Activated CD4-positive, CD25-positive, alpha-beta regulatory T cell (primary cell): ENCODE data around the gene PDCD7.
A peak's percentile ranks its signal among the peaks of the same experiment; 100 is the strongest.
"Not testable (repeated sequence)": the region's sequence is repeated elsewhere in the genome, so short reads cannot be mapped to it uniquely, and the experiment has no call there.

Source experiments
- DNase-seq, 4 experiments: peaks; one replicate each; lab custom pipeline; 2025; lab: John Stamatoyannopoulos, UW

The PDCD7 gene, protein sequence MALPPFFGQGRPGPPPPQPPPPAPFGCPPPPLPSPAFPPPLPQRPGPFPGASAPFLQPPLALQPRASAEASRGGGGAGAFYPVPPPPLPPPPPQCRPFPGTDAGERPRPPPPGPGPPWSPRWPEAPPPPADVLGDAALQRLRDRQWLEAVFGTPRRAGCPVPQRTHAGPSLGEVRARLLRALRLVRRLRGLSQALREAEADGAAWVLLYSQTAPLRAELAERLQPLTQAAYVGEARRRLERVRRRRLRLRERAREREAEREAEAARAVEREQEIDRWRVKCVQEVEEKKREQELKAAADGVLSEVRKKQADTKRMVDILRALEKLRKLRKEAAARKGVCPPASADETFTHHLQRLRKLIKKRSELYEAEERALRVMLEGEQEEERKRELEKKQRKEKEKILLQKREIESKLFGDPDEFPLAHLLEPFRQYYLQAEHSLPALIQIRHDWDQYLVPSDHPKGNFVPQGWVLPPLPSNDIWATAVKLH

DNA sequence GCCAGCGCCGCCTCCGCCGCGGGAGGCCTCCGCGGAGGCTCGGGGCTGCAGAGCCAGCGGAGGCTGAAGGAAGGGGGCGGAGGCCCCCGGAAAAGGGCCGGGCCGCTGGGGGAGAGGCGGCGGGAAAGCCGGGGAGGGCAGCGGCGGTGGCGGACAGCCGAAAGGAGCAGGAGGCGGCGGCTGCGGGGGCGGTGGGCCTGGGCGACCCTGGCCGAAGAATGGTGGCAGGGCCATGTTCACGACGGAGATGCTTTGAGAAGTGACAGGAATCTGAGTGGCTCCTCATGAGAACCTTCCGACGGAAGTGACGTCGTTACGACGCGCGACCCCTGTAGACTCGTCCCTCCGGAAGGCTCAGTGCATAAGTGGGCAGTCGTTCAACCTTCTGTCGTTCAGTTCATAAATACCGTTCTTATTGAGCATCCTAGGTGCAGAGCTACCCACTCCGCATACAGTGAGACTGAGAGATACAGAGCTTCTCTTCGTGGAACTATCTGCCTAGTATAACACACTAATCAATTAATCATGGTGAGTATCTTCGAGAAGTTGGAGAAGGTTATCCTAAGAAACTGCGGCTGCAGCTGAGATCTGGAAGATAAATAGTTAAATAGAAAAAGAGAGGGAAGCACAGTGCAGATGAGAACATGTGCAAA lies at the start of gene PDCD7:
Gene PDCD7, minus strand, starts transcription at position 261 of the 653 bp plus-strand sequence. Its CDS starts 27 bp downstream, at position 234.
- DNase-seq, result peak; percentile 51 to 69 (median 68)

DNA sequence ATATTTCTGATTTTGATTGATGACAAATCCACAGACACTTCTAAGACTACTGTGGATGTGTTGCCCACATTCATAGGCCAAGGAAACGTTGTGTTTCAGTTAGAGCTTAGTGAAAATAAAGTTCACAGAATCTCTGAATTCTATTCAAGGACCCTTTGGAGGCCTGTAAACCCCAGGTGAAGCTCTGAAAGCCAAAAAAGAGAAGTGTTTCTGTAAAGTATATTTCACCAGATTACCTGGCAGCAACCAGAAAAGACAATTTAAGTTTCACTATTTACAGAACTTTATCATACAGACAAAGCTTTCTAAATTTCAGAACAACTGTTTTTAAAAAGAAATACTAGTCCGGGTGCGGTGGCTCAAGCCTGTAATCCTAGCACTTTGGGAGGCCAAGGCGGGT lies 48.9 kb upstream of the PDCD7 start:
- no peak for DNase-seq

DNA sequence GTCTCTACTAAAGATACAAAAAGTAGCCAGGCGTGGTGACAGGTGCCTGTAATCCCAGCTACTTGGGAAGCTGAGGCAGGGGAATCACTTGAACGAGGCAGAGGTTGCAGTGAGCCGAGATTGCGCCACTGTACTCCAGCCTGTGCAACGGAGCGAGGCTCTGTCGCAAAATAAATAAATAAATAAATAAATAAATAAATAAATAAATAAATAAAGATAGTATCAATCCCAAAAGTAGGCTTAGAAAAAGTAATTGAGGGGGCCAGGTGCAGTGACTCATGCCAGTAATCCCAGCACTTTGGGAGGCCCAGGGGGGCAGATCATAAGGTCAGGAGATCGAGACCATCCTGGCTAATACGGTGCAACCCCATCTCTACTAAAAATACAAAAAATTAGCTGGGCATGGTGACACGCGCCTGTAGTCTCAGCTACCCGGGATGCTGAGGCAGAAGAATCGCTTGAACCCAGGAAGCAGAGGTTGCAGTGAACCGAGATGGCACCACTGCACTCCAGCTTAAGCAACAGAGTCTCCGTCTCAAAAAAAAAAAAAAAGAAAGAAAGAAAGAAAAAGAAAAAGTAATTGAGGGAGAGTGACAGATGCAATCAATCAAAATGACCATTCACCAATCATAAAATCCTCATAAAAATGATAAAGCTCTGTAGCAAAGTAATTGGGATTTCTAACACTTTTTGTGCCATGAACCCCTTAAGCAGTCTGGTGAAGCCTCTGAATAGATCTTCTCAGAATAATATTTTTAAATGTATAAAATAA lies 48.2 kb upstream of the PDCD7 start:
- not testable (repeated sequence) for DNase-seq

DNA sequence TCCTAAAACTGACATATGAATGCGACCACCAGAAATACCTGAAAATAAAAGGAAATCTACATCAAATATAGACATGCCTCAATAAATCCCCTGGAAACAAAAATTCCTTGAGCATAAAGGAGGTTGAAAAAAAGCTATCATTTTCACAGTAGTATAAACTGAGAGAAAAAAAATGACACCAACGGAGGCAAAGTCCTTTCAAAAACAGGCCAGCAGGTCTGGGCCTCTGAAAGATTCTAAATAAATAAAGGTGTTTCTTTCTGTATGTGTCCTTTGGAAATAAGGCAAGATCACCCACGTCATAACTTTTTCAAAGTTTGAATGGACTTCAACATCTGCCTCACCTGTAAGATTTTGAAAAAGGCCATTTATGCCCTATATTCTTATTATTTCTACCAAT lies 46.6 kb upstream of the PDCD7 start:
- DNase-seq, result no peak

DNA sequence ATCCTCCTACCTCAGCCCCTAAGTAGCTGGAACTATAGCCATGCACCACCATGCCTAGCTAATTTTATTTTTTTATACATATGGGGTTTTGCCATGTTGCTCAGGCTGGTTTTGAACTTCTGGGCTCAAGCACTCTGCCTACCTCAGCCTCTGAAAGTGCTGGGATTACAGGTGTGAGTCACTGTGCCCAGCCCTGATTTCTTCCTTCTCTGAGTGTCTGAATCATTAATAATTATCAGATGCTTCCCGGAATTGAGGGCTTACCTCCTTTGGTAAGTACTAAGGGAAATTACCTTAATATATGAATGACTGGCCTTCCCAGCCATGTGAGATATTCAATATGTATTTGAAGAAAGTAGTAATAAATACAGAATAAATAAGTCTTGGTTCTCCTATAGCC lies 44.3 kb upstream of the PDCD7 start:
- DNase-seq, result no peak

DNA sequence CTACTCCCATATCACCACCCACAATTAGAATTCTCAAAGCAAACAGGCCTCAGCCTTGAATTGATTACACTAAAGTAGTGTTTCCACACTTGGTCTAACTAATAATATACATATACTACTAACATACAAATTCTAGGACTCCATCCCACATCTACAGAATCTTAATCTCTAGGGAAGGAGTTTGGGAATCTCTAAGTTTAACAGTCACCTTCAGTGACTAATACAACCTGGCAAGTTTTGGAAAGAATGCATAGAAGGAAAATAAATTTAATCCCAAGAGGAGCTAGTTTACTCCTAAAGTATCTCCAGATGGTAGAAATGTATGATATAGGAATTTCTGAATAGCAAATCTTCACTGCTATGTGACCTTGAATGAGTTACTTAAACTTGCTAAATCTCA lies 42.4 kb upstream of the PDCD7 start:
- DNase-seq, result no peak

DNA sequence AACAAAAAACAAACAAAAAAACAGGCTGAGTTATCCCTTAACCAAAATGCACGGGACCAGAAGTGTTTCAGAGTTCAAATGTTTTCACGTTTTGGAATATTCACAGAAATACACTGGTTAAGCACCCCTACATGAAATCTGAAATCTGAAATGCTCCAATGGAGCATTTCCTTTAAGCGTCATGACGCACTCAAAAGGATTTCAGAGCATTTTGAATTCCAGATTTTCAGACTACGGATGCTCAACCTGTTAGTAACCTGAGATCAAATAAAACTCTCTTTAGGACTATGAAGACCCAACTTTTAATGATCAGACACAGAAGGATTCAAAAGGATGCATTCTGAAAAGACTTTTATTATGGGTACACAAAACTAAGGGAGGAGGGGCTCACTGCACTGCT lies 41.9 kb upstream of the PDCD7 start:
- no peak for DNase-seq

DNA sequence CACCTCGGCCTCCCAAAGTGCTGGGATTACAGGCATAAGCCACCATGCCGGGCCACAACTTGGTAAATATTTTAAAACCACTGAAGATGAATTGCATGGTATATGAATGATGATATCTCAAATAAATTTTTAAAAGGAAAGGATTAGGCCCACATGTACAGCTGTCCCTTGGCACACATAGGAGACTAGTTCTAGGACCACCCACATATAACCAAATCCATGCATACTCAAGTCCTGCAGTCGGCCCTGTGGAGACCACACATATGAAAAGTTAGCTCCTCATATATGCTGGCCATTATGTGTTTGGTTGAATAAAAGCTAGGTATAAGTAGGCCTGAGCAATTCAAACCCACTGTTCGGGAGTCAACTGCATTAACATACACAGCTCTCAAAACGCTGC lies 40.9 kb upstream of the PDCD7 start:
- no peak for DNase-seq

DNA sequence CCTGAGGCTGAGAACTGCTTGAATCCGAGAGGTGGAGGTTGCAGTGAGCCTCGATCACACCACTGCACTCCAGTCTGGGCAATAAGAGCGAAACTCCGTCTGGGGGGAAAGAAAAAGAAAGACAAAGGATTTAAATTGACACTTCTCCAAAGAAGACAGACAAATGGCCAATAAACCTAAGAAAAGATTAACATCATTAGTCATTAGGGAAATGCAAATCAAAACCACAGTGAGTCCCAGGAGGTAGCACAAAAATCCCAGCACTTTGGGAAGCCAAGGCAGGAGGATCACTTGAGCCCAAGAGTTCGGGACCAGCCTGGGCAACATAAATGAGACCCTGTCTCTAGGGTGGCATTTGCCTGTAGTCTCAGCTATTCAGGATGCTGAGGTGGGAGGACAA lies 38.9 kb upstream of the PDCD7 start:
- no peak for DNase-seq

DNA sequence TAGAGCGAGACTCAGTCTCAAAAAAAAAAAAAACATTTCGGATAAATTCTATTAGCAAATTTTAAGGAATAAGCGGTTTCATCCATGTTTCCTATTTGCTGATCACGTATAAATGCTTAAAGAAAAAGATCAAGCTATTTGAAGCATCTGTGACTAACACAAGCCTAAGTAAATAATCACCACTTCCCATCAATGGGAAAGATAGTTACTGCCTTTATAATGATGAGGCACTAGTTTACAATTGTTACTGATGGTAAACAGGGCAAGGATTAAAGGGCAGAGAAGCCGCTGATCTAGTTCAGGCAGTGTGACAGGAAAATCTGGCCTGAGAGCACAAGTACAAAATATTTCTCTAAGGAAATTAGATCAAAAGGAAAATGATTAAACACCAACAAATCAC lies 37.8 kb upstream of the PDCD7 start:
- no peak for DNase-seq

DNA sequence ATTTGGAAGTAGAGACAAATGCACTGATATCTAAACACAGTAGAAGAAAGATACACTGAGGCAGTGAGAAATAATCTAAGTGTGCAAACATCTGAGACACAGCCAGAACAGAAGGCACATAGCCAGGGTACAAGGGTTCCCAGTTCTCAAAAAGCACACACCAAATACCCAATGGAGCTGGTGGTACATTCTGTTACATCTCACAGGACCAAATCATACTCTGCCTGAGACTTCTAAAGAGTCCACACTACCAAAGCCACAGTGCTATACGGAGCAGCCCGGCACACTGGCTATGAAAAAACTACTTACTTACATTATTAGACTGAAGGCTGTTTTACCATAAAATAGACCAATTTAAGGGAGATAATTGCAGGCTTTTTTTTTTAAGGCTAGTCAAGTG lies 32.3 kb upstream of the PDCD7 start:
- DNase-seq, result no peak

DNA sequence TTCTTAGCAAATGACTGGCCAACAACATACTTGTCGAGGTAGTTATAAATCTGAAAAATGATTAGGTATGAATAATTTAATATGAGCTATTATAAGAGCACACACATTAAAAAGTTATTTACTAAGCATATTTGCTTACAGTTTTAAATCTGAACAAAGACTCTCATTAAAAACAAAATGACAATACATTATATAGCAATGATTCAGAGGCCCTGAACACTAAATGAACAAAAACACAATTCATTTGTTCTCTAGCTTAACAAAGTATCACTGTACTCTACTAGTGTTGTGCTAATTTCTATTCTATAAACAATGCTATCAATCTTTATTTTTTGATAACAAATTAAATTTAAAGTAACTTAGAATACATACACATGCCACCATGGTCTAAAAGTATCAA lies 30.5 kb upstream of the PDCD7 start:
- no peak for DNase-seq

DNA sequence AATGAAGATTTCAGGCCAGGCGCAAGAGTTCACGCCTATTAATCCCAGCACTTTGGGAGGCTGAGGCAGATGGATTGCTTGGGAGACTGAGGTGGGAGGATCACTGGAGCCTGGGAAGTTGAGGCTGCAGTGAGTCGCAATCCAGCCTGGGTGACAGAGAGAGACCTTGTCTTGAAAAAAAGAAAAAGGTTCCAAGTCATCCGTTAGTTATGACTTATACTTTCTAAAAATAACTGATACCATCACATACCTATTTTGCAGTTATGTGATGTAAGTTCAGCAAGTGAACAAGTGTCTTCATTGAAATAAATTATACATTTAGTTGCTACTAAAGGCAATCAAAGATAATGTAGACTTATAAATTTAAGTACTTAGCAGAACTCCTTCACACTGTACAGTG lies 29.4 kb upstream of the PDCD7 start:
- no peak for DNase-seq

DNA sequence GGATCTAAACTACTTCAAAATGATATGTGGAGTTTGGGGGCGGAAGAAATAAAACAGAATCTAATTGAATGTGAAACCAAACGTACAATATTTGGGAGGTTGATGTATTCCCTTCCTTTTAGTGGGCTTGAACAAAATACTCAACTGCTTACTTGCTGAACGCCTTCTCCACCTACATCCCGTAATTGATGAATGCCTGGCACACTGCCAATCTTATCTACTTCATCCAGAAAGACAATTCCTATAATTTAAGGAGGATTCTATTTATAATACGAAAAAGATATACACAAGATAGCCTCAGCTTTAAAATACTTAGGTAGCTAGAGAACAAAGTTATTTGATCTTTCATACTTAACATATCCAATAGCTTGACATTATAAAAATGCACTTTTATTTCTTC lies 23.1 kb upstream of the PDCD7 start:
- DNase-seq, result no peak

DNA sequence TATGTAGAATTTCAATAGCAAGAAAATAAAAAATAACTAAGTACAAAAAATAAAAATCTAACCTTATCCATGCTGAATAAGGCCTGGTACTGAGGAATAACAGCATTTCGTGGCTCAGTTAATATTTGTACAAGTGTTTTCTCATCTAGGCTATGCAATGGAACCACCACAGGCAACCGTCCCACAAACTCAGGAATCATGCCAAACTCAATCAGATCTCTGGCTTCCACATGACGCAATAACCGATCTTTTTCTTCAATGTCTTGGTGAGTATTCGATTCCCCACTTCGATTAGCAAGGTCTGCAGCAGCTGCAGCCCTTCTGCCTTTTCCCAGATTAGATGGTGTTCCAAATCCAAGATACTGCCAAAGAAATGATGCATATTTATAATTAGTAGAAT lies 21.1 kb upstream of the PDCD7 start:
- no peak for DNase-seq

DNA sequence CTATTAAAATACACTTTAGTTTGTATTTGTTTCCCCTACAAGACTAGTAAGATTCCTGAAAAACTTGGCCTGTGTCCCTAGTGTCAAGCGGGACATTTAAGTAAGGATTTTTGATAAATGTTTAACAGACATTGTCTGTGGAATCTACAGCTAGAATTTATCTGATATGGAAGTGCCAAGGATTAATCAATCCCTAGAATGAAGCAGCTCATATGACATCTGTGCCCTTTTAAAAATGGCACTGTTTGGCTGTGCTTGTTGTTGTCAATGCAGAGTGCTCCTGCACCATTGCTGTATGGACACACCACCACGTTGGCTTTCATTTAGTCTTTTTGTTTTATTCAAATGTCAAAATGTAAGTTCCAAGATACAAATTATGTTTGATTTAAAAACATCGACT lies 14.3 kb upstream of the PDCD7 start:
- DNase-seq, result no peak

DNA sequence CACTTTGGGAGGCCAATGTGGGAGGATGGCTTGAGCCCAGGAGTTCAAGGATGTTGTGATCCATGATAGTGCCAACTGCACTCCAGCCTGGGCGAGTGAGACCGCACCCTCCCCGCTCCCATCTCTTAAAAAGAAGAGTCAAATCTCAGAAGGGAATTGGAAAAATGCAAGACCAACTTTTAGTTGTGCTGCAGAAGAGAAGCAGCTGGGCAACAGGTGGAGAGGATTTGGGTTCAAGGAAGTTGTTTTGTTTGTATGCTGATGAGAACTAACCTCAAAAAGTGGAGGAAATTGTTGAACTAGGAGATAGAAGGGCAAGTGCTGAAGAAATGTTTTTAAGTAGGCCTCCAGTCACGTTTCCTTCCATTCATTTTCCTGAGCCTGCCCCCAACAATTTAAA lies 12.8 kb upstream of the PDCD7 start:
- DNase-seq, result no peak

DNA sequence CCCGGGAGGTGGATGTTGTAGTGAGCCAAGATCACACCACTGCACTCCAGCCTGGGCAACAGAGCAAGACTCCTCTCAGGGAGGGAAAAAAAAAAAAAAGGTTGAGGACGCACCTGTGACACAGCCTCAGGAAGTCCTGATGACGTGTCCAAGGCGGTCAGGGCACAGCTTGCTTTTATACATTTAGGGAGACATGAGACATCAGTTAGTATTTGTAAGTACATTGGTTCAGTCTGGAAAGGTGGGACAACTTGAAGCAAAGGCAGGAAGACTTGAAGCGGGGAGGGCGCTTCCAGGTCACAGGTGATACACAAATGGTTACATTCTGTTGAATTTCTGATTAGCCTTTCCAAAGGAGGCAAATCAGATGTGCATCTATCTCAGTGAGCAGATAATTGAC lies 5.0 kb upstream of the PDCD7 start:
- DNase-seq, result not testable (repeated sequence)

DNA sequence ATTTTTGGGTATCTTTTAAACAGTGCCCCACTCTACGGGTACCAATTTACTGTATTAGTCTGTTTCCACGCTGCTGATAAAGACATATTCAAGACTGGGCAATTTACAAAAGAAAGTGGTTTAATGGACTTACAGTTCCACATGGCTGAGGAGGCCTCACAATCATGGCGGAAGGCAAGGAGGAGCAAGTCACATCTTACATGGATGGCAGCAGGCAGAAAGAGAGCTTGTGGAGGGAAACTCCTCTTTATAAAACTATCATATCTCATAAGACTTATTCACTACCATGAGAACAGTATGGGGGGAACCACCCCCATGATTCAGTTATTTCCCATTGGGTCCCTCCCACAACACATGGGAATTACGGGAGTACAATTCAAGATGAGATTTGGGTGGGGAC lies 4.3 kb upstream of the PDCD7 start:
- DNase-seq, result not testable (repeated sequence)

DNA sequence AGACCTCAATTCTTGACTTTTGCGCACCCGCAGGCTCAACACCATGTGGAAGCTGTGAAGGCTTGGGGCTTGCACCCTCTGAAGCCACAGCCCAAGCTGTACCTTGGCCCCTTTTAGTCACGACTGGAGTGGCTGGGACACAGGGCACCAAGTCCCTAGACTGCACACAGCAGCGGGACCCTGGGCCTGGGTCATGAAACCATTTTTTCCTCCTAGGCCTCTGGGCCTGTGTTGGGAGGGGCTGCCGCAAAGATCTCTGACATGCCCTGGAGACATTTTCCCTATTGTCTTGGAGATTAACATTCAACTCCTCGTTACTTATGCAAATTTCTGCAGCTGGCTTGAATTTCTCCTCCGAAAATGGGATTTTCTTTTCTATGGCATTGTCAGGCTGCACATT lies 3.5 kb upstream of the PDCD7 start:
- DNase-seq, result not testable (repeated sequence)

DNA sequence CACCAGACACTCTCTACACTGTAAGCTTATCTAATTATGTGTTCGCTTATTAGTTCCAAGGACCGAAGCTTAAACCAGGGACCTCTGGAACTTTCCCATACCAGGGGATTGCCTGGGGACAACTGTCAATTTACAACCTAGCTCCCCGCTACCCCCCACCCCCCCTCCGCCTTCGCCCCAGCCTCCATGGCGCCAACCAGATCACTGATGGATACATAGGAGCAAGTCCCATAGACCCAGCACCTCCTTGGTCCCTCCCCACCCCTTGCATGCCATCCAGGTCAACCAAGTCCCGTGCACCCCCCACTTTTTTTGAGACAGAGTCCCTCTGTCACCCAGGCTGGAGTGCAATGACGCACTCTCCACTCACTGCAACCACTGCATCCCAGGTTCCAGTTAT lies 930 bp upstream of the PDCD7 start:
- DNase-seq, result no peak

DNA sequence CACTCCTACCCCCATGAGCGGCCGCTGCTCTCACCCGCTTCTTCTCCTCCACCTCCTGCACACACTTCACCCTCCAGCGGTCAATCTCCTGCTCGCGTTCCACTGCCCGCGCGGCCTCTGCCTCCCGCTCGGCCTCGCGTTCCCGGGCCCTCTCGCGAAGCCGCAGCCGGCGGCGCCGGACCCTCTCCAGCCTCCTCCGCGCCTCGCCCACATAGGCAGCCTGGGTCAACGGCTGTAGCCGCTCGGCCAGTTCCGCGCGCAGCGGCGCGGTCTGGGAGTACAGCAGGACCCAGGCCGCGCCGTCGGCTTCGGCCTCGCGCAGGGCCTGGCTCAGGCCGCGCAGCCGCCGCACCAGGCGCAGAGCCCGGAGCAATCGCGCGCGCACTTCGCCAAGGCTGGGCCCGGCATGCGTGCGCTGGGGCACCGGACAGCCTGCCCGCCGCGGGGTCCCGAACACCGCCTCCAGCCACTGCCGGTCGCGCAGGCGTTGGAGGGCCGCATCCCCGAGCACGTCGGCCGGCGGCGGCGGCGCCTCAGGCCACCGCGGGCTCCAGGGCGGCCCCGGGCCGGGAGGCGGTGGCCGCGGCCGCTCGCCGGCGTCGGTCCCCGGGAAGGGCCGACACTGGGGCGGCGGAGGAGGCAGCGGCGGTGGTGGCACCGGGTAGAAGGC lies 595 bp downstream of the PDCD7 start:
- DNase-seq, result peak in 1 of 4 experiments; percentile 15
